GM19043 (cell line): ENCODE data around the gene NXT1.
"Not testable (repeated sequence)": the region's sequence is repeated elsewhere in the genome, so short reads cannot be mapped to it uniquely, and the experiment has no call there.

Experiments used
- ATAC-seq: cut with Tn5 transposase; IDR thresholded peaks from one replicate; pipeline ENCODE4 v1.9.1; 2021; ENCODE audit warnings: low read depth; ENCODE audit not compliant: unreplicated experiment

The NXT1 gene

GRCh38 chr20:23327617-23328333 is 22.8 kb upstream of the NXT1 start:
- no peak for ATAC-seq

GRCh38 chr20:23331450-23332350 is 18.9 kb upstream of the NXT1 start:
- ATAC-seq = no peak

- no peak for ATAC-seq
Observed at GRCh38 chr20:23332467-23332866, 18.1 kb upstream of the NXT1 start.

GRCh38 chr20:23334111-23334510 is 16.5 kb upstream of the NXT1 start:
- no peak for ATAC-seq

GRCh38 chr20:23335521-23335920 is 15.1 kb upstream of the NXT1 start:
- no peak for ATAC-seq

GRCh38 chr20:23336476-23336875 is 14.1 kb upstream of the NXT1 start:
- ATAC-seq = no peak

- ATAC-seq = no peak
Observed at GRCh38 chr20:23337312-23337711, 13.3 kb upstream of the NXT1 start.

- no peak for ATAC-seq
Observed at GRCh38 chr20:23339986-23340385, 10.6 kb upstream of the NXT1 start.

- no peak for ATAC-seq
Observed at GRCh38 chr20:23340524-23340923, 10.1 kb upstream of the NXT1 start.

- ATAC-seq = no peak
Observed at GRCh38 chr20:23341073-23341472, 9.5 kb upstream of the NXT1 start.

GRCh38 chr20:23343590-23343989 is 7.0 kb upstream of the NXT1 start:
- ATAC-seq = no peak

GRCh38 chr20:23344336-23344735 is 6.3 kb upstream of the NXT1 start:
- ATAC-seq = no peak

GRCh38 chr20:23346002-23346401 is 4.6 kb upstream of the NXT1 start:
- ATAC-seq = no peak

GRCh38 chr20:23347791-23348190 is 2.8 kb upstream of the NXT1 start:
- ATAC-seq = no peak

GRCh38 chr20:23348510-23348909 is 2.1 kb upstream of the NXT1 start:
- ATAC-seq = not testable (repeated sequence)

GRCh38 chr20:23349338-23350195 is 1.0 kb upstream of the NXT1 start:
- ATAC-seq = peak; percentile 37

- ATAC-seq = peak; percentile 15
Observed at GRCh38 chr20:23350904-23351838, 580 bp downstream of the NXT1 start.

- no peak for ATAC-seq
Observed at GRCh38 chr20:23356203-23356602, 5.6 kb downstream of the NXT1 start.

- peak; percentile 66 for ATAC-seq
Observed at GRCh38 chr20:23357767-23358562, 7.4 kb downstream of the NXT1 start.
